ENCODE results near the gene ZNF660.

ZNF660 gene

DNA sequence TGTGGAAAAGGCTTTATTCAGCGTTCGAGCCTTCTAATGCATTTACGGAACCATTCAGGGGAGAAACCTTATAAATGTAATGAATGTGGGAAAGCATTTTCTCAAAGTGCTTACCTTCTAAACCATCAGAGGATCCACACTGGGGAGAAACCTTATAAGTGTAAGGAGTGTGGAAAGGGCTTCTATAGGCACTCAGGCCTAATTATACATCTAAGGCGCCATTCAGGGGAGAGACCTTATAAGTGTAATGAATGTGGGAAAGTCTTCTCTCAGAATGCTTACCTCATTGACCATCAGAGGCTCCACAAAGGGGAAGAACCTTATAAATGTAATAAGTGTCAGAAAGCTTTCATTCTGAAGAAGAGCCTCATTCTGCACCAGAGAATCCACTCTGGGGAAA lies 57.6 kb downstream of the ZNF660 start:
- no peak for DNase-seq

DNA sequence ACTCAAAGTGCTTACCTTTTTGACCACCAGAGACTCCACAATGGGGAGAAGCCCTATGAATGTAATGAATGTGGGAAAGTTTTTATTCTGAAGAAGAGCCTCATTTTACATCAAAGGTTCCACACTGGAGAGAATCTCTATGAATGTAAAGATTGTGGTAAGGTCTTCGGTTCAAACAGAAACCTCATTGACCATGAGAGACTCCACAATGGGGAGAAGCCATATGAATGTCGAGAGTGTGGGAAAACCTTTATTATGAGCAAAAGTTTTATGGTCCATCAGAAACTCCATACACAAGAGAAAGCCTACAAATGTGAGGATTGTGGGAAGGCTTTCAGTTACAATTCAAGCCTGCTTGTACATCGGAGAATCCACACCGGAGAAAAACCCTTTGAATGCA lies 58.3 kb downstream of the ZNF660 start:
- DNase-seq = no peak

DNA sequence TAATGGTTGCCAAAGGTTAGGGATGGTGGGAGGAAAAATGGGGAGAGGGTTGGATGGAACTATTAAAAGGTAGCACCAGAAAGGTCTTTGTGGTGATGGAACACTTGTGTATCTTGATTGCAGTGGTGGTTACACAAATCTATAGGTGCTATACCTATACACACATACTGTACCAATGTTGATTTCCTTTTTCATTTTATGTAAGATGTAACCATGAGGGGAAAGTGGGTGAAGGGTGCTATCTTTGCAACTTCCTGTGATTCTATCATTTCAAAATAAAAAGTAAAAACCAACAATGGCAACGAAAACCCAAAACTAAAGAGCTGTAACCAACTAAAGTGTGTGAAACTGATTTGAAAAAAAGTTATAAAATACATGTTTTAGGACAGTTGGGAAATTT lies 63.0 kb downstream of the ZNF660 start:
- no peak for DNase-seq

DNA sequence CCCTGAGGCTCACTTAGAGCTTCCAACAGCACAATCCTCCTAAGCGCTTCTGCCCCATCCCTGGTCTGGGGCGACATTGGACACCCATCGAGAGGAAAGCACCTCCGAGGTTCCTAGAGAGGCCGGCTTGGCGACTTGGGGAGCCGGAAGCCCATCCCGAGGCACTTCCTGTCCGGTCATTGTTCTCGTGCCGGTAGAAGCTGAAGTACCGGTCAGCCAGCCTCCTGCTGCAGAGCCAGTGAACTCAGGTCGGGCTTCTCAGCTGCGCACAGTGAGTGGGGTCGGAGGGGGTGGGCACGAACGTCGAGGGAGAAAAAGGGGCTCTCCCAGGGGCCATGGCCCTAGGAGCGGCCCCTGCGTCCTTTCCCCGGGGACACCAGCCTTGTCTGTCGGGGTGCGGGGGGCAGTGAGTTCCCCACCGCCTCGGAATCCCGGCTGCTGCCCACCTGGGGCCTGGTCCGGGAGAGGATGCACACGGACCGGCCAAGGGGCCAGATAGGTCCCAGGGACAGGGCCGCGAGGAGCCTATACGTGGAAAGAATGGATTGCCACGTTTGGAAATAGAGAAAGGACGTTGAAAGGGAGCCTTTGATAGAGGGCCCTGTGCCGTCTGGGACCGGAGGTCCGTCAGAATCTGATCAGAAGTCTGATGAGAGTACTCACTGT lies 63.9 kb downstream of the ZNF660 start, which contains the start of gene ZNF35:
TSS of gene ZNF35 (plus strand) at position 169 of the 666 bp plus-strand sequence. CDS start 2,336 bp downstream, outside the sequence.
- DNase-seq = no peak
